Hepatic stellate cell (primary cell): ENCODE data around the gene RFWD3.
"Not testable (repeated sequence)": the region's sequence is repeated elsewhere in the genome, so short reads cannot be mapped to it uniquely, and the experiment has no call there.

Experiments
- DNase-seq: peaks from one replicate; pipeline ENCODE4 v3.0.0; 2011; ENCODE audit warnings: low spot score

The RFWD3 gene, protein sequence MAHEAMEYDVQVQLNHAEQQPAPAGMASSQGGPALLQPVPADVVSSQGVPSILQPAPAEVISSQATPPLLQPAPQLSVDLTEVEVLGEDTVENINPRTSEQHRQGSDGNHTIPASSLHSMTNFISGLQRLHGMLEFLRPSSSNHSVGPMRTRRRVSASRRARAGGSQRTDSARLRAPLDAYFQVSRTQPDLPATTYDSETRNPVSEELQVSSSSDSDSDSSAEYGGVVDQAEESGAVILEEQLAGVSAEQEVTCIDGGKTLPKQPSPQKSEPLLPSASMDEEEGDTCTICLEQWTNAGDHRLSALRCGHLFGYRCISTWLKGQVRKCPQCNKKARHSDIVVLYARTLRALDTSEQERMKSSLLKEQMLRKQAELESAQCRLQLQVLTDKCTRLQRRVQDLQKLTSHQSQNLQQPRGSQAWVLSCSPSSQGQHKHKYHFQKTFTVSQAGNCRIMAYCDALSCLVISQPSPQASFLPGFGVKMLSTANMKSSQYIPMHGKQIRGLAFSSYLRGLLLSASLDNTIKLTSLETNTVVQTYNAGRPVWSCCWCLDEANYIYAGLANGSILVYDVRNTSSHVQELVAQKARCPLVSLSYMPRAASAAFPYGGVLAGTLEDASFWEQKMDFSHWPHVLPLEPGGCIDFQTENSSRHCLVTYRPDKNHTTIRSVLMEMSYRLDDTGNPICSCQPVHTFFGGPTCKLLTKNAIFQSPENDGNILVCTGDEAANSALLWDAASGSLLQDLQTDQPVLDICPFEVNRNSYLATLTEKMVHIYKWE

GRCh38 chr16:74666425-74667254, at the start of gene RFWD3:
TSS of gene RFWD3 (minus strand) at chr16:74666877. CDS start at chr16:74661449, 5,428 bp downstream.
- DNase-seq = peak; percentile 100

DNA sequence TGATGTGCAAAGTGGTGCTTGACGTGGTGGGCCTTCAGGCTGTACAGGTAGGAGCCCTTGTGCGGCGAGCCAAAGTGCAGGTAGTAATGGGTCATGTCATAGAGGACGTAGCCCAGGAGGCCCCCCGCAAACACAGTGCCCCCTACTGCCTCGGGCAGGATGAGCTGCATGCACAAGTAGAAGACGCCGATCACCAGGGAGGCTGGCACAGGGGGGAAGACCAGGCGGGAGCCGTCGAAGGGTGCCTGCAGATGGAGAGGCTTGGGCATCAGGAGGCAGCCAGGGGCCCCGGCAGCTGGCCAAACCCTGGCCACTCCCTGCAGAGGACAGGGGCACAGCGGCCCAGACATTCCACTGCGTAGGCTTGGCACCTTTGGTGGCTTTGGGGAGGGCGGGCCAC, 49.7 kb upstream of the RFWD3 start:
- DNase-seq = no peak

GRCh38 chr16:74713876-74714275, 47.2 kb upstream of the RFWD3 start:
- DNase-seq = no peak

DNA sequence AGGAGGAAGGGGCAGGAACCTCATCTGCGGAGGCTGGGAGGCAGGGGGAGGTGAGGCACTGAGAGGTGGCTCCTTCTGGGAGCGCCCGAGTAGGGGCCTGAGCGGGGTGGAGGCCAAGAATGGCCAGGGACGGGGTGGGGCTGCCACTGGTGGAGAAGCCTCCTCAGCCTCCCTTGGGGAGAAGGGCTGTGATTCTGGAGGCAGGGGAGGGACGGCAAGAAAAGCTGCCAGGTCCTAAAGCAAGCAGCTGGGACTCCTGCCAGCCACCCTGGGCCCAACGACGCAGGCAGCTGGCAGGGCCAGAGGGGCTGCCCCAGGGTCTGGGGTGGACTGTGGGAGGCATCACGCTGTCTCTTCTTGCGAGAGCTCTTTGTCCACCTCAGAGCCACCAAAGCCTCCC, 46.6 kb upstream of the RFWD3 start:
- no peak for DNase-seq

- DNase-seq = no peak
Observed at GRCh38 chr16:74711938-74712337, 45.3 kb upstream of the RFWD3 start.

DNA sequence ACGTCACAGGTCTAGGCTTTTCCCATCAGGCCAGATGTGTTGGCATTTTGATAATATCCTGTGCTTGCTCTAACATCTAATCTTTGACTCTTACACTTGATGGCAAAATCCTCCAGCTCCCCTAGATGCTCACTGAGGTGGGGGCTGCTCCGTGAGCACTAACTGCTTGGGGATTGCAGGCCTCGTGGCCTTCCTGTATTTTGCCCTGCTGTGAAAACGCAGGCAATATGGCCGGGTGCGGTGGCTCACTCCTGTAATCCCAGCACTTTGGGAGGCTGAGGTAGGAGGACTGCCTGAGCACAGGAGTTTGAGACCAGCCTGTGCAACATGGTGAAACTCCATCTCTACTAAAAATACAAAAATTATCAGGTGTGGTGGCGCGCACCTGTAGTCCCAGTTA, 43.7 kb upstream of the RFWD3 start:
- DNase-seq = peak; percentile 0

DNA sequence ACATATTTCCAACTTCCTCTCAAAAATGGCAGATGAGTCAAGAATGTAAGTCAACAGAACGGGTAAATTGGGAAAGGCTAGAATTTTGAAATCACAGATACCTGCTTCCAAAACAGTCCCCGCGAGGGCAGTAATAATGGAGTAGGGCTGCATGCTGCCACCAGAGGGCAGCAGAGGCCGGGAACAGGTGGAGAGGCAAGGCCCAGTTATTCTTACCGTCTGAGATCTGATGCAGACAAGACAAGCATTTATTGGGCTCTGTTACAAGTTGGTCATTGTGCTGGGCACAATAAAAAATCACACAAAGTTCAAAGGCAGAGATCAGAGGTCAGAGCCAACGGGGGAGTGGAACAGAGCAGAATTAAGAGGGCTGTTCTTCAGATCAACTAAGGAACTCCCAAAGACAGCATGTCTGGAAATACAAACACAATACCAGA, 42.8 kb upstream of the RFWD3 start:
- DNase-seq = peak; percentile 75

GRCh38 chr16:74700438-74701225, 34.0 kb upstream of the RFWD3 start, which contains the start of gene MLKL:
TSS of gene MLKL (minus strand) at chr16:74700862. CDS start at chr16:74695757, 5,105 bp downstream.
- DNase-seq = peak; percentile 61

- peak; percentile 65 for DNase-seq
Observed at GRCh38 chr16:74700116-74700437, 33.4 kb upstream of the RFWD3 start.

DNA sequence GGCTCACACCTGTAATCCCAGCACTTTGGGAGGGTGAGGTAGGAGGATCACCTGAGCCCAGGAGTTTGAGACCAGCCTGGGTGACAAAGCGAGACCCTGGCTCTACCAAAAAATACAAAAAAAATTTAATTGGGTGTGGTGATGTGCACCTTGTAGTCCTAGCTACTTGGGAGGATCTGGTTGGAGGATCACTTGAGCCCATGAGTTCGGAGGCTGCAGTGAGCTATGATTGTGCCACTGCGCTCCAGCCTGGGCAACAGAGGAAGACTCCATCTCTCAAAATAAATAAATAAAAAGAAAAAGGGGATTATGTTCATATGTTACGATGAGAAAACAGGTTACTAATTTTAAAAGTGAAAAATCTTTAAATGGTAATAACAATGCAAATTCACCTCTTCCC, 33.0 kb upstream of the RFWD3 start:
- no peak for DNase-seq

- DNase-seq = no peak
Observed at GRCh38 chr16:74698222-74698621, 31.5 kb upstream of the RFWD3 start.

DNA sequence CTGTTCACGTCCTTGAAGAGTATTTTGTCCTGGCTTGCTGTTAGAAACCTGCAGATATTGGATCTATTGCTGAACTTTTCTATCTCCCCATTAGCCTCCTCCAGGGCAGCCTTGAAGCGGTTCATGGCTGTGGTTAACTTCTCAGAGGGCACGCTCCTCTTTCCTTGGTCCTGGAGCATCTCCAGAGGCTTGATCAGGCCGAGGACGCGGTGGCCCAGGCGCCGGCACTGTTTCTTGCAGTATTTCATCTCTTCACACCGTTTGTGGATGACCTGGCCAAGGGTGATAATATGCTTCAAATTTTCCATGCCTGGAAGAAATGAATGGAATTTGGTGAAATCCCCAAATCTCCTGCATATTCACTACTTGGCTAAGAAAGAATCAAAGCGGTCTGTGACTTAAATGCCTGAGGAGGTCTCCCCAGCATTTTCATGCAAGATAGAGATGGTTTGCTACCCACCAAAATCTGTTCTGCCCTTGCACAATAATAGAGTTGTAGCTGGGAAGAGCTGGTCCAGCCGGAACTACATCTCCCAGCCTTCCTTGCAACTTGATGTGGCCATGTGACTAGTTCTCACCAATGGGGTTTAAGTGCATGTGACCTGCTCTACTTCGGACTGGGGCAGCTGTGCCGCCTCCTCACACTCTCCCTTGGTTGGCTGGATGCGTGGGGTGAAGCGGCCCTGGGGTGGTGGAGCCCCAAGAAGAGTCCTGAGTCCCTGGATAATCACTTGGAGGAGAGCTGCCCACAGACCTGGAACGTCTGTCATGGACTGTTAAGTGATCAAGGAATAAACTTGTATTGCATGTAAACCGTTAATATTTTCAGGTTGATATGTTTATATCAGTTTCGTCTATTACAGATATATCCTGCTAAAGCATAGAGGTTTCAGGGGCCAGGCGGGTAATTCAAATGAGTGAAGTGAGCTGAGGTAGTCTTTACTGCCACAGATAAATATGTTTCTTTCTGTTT, 29.1 kb upstream of the RFWD3 start:
- DNase-seq = peak; percentile 96

- peak; percentile 48 for DNase-seq
Observed at GRCh38 chr16:74691093-74691855, 24.6 kb upstream of the RFWD3 start.

DNA sequence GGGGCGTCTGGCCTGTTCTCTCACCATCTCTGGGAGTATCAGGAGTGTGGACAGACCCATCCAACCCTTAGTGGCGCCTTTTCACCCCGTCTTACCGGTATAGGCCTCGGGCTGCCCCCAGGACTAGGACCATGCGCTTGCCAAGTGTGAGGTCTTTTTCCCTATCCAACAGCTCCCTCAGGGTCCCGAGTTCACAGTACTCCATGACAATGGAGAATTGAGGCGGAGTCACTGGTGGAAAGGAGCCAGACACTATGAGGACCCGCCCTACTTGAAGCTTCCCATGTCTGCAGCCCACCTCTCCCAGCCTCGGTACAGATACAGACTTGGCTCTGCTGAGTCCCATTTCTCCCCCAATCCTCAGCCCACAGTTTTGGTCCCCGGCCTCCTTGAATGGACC, 15.9 kb upstream of the RFWD3 start:
- no peak for DNase-seq

DNA sequence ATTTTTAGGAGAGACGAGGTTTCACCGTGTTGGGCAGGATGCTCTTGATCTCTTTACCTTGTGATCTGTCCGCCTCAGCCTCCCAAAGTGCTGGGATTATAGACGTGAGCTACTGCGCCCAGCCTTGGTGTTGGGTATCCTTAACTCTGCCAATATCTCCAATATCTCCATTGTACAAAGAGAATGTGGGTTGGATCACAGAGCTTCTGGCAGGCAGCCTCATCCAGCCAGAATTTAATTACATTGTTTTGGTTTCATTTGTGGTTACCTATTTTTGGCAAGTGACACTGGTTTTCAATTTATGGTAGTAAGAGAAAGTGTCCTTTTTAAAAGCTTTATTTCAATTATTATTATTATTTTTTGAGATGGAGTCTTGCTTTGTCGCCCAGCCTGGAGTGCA, 14.0 kb upstream of the RFWD3 start:
- no peak for DNase-seq

DNA sequence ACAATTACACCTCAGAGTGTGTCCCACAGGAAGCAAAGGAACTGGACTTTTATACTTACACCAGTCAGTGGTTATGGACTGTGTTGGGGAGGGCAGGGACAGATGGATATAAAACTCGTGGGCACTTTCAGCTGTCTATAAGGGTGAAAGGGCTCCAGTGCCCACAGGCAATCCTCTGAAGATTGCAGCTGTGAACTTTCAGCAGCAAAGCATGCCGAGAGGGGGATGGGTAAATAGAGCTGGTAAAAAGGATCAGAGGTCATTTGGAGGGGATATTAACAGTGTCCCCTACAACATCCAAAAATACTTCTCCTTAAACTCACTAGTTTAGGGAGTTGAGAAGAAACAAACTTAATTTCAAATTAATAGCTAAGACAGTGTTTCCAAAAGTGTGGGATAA, 13.3 kb upstream of the RFWD3 start:
- DNase-seq = no peak

DNA sequence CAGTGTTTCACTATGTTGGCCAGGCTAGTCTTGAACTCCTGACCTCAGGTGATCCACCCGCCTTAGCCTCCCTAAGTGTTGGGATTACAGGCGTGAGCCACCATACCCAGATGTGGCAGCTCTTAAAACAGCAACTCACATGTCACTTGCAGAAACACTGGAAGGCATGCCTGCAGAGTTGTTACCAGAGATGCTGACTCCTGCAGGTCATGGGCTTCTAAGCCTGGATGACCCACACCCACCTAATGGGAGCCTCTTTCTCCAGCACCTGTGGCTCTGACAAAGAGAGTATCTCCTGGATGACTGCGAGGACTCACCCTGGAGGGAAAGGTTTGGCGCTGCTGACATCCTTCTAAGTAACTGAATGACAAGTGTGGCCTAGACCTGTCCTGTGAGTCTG, 11.2 kb upstream of the RFWD3 start:
- DNase-seq = no peak

DNA sequence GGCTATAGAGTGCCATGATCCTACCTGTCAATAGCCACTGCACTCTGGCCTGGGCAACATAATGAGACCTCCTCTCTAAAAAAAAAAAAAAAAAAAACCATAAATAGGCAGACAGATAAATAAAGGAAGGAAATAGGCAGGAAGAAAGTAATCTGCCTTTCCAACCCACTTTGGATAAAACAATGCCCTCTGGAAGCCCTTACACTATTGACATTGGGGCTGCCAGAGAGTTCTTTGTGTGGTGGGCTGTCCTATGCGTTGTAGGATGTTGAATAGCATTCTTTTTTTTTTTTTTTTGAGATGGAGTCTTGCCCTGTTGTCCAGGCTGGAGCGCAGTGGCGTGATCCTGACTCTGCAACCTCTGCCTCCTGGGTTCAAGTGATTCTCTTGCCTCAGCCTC, 7.2 kb upstream of the RFWD3 start:
- no peak for DNase-seq

GRCh38 chr16:74668877-74669276, 2.2 kb upstream of the RFWD3 start:
- DNase-seq = not testable (repeated sequence)

- peak; percentile 12 for DNase-seq
Observed at GRCh38 chr16:74667255-74667700, 601 bp upstream of the RFWD3 start.
